Stimulated activated CD4-positive, alpha-beta T cell treated with anti-CD3 and anti-CD28 coated beads, Interleukin-4, amount 100 ng/mL, for 1 hour (primary cell): ENCODE data around the gene OR4C45.
"Not testable (repeated sequence)": the region's sequence is repeated elsewhere in the genome, so short reads cannot be mapped to it uniquely, and the experiment has no call there.

Experiments
- DNase-seq: peaks from one replicate; pipeline ENCODE4 v3.0.0-alpha.2; 2020

Gene OR4C45

GRCh38 chr11:50032574-50032973, at the start of gene OR4C45:
Gene OR4C45, plus strand, starts transcription at chr11:50032874.
- DNase-seq = no peak

- DNase-seq = no peak
Measured at GRCh38 chr11:49995565-49995964, 37.1 kb upstream of the OR4C45 start.

GRCh38 chr11:50030193-50030592, 2.5 kb upstream of the OR4C45 start:
- DNase-seq = no peak

DNA sequence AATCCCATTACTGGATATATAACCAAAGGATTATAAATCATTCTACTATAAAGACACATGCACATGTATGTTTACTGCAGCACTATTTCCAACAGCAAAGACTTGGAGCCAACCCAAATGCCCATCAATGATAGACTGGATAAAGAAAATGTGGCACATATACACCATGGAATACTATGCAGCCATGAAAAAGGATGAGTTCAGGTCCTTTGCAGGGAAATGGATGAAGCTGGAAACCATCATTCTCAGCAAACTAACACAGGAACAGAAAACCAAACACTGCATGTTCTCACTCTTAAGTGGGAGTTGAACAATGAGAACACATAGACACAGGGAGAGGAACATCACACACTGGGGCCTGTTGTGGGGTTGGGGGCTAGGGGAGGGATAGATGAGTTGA, 3.6 kb downstream of the OR4C45 start:
- not testable (repeated sequence) for DNase-seq

DNA sequence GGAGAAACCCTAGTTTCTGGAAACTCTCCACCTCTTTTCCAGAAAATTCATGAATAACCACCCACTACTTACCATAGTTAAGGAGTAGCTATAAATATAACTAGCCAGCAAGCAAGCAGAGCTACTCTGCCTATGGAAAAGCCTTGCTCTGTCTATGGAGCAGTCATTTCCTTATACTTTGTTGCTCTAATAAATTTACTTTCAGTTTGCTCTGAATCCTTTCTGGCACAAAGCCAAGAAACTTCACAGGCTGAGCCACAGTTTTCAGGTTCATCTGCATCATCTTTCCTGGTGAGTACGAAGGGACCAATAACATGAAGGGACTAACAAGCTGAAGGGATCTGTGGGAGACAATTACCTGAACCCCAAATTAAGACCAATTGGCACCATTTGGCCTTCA, 4.6 kb downstream of the OR4C45 start:
- no peak for DNase-seq

- no peak for DNase-seq
Measured at GRCh38 chr11:50044647-50045046, 12.0 kb downstream of the OR4C45 start.

- DNase-seq = not testable (repeated sequence)
Measured at GRCh38 chr11:50063056-50063455, 30.4 kb downstream of the OR4C45 start.

GRCh38 chr11:50070389-50070788, 37.7 kb downstream of the OR4C45 start:
- DNase-seq = no peak

DNA sequence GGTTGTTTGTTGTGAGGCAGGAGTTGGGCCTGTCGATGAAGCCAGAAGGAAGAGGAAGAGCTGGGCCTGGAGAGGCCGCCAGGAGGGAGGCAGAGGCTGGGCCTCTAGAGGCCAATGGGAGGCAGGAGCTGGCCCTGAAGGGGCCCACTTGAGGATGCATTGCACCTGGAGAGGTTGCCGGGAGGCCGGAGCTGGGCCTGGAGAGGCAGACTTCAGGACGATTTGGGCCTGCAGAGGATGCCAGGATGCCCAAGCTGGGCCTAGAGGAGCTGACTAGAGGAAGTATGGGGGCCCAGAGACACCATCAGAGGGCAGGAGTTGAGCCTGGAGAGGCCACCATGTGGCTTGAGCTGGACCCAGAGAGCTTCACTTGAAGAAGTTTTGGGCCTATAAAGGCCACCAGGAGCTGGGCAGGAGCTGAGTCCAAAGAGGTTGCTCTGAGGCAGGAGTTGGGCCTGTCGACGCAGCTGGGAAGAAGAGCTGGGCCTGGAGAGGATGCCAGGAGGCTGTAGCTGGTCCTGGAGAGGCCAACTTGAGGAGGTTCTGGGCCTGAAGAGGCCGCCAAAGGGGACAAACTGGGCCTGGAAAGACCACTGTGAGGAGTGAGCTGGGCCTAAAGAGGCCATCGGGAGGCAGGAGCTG, 39.0 kb downstream of the OR4C45 start:
- DNase-seq = no peak

DNA sequence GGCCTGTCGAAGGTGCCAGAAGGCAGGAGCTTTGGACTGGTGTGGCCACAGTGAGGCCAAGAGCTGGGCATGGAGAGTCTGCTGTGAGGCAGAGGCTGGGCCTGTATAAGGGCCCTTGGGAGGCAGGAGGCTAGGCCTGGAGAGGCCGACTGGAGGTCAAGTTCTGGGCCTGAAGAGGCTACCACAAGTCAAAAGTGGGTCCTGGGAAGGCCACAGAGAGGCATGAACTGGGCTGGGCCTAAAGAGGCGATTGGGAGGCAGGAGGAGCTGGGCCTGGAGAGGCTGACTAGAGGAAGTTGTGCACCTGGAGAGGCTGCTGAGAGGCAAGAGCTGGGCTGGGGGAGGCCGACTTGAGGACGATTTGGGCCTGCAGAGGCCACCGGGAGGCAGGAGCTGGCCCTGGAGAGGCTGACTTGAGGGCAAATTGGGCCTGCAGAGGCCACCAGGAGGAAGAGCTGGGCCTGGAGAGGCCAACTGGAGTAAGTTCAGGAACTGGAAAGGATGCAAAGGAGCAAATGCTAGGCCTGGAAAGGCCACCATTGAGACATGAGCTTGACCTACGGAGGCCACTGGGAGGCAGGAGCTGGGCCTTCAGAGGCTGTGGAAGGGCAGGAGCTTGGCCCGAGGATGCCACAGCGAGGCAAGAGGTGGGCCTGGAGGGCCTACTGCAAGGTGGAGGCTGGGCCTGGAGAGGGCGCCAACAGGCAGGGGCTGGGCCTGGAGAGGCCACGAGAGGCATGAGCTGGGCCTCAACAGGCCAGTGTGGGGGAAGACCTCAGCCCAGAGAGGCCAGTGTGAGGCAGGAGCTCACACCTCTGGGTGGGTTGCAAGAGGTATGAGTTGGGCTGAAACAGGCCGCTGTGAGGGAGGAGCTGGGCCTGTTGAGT, 39.8 kb downstream of the OR4C45 start:
- no peak for DNase-seq

DNA sequence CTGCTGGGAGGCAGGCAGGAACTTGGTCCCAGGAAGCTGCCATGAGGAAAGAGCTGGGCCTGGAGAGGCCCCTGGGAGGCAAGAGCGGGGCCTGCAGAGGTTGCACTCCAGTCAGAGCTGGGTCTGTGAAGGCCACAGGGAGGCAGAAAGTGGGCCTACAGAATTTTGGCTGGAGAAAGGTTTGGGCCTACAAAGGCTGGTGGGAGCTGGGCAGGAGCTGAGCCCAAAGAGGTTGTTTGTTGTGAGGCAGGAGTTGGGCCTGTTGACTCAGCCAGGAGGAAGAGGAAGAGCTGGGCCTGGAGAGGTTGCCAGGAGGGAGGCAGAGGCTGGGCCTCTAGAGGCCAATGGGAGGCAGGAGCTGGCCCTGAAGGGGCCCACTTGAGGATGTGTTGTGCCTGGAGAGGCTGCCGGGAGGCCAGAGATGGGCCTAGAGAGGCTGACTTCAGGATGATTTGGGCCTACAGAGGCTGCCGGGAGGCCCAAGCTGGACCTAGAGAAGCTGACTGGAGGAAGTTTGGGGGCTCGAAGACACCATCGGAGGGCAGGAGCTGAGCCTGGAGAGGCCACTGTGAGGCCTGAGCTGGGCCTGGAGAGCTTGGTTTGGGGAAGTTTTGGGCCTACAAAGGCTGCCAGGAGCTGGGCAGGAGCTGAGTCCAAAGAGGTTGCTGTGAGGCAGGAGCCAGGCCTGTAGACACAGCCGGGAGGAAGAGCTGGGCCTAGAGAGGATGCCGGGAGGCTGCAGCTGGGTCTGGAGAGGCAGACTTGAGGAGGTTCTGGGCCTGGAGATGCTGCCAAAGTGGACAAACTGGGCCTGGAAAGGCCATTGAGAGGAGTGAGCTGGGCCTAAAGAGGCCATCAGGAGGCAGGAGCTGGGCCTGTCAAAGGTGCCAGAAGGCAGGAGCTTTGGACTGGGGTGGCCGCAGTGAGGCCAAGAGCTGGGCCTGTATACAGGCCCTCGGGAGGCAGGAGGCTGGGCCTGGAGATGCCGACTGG, 40.7 kb downstream of the OR4C45 start:
- DNase-seq = no peak

- DNase-seq = no peak
Measured at GRCh38 chr11:50074161-50074560, 41.5 kb downstream of the OR4C45 start.

- DNase-seq = no peak
Measured at GRCh38 chr11:50075856-50076255, 43.2 kb downstream of the OR4C45 start.

DNA sequence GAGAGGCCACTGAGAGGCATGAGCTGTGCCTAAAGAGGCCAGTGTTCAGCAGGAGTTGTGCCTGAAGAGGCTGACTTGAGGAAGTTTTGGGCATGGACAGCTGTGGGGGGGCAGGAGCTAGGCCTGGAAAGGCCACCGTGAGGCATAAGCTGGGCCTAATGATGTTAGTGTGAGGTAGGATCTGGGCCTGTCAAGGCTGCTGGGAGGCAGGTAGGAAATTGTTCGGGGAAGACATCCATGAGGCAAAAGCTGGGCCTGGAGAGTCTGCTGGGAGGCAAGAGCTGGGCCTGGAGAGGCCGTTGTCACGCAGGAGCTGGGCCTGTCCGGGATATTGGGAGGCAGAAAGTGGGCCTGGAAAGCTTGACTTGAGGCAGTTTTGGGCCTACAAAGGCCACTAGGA, 44.9 kb downstream of the OR4C45 start:
- no peak for DNase-seq

DNA sequence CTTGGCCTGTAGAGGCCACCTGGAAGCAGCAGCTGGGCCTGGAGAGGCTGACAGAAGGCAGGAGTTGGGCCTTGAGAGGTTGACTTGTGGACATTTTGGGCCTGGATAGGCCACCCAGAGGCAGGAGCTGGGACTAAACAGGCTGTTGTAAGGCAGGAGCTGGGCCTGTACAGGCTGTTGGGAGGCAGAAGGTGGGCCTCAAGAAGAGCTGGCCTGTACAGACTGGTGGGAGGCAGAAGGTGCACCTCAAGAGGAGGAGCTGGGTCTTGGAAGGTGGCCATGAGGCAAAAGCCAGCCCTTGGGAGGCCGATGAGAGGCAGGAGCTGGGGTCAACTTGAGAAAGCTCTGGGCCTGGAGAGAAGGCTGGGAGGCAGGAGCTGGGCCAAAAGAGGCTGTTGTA, 45.3 kb downstream of the OR4C45 start:
- no peak for DNase-seq

DNA sequence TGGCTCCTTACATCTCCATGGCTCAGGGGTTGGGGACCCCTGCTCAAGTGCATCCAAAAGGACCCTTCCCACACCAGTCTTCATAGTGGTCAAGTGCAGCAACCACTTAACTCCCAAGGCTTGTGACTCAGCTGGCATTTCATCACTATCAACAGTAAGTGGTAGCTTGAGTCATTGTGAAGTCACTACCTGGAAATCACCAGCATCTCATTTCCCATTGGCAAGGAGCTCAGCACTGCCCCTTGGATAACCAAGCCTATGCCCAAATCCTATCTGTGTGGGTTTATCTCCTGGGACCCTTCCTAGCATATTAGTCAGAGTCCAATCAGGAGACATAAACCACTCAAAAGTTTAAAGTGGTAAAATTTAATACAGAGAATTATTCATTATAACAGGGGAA, 46.3 kb downstream of the OR4C45 start:
- DNase-seq = not testable (repeated sequence)

DNA sequence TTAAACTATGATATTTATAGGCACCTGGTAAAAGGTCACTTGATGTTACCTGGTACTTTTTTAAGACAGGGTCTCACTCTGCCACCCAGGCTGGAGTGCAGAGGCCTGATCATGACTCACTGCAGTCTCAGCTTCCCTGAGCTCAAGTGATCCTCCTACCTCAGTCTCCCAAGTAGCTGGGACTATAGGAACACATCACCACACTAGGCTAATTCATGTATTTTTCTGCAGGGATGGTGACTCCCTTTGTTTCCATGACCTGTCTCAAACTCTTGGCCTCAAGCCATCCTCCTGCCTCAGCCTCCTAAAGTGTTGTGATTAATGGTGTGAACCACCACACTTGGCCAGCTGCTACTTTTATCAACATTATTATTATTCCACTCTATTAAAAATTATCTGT, 47.6 kb downstream of the OR4C45 start:
- no peak for DNase-seq
